Ishikawa (cell line): ENCODE measurements around the gene KIF17.

Experiments
- EP300 ChIP-seq: IDR thresholded peaks from 2 replicates; pipeline ENCODE4 v1.6.1; 2012; ENCODE audit warnings: borderline replicate concordance
- FOXM1 ChIP-seq: IDR thresholded peaks from 2 replicates; pipeline ENCODE4 v1.6.1; 2012; ENCODE audit warnings: low read depth, borderline replicate concordance
- RAD21 ChIP-seq: IDR thresholded peaks from 2 replicates; pipeline ENCODE4 v1.6.1; 2012; ENCODE audit warnings: low read depth
- REST ChIP-seq: IDR thresholded peaks from 2 replicates; pipeline ENCODE4 v1.6.1; 2012; ENCODE audit warnings: low read depth, mild to moderate bottlenecking
- TEAD4 ChIP-seq: IDR thresholded peaks from 2 replicates; pipeline ENCODE4 v1.6.1; 2012
- ZBTB7A ChIP-seq: IDR thresholded peaks from 2 replicates; pipeline ENCODE4 v1.6.1; 2012; ENCODE audit warnings: low read depth

DNA sequence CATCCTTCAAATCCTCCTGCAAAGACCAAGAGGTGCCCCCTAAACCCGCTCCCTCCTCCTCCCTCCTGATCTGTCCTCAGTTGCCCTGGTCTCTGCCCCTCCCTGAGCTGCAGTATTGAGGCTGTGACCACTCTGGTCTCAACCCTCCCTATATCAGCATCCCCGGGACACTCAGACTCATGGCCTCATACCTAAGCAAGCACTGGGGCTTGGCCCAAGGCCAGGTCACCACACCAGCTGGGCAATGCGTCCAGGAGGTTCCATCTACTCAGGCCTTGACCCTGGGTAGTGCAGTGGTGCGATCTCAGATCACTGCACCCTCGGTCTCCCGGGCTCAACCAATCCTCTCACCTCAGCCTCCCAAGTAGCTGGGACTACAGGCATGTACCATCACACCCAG is 9.8 kb downstream of the KIF17 start:
- no peak for TF ChIP-seq REST
- TF ChIP-seq FOXM1: no peak
- no peak for TF ChIP-seq TEAD4
- no peak for TF ChIP-seq RAD21
- TF ChIP-seq ZBTB7A: no peak
- no peak for TF ChIP-seq EP300
